Panc1 (cell line): ENCODE measurements around the gene GAS5. TPM values are rescaled to one million over a fixed set of nuclear protein-coding genes. Genes with fewer than 3 reads are reported as not detected.

ENCODE experiments used
- ATAC-seq: fragments of 200-7000 bp; cut with Tn5 transposase; 2 replicates; pipeline ENCODE4 v1.9.1; 2020; ENCODE audit warnings: mild to moderate bottlenecking, moderate library complexity
- BruUV-seq: library from RNA; stranded (reverse); fragments of 400-500 nt; replicated peaks from 2 replicates; lab custom pipeline; 2021; lab: Mats Ljungman, UMichigan
- CTCF ChIA-PET: fragments of 300-600 bp; sonication (Branson Sonifier 250); formaldehyde crosslinking; loops from one replicate; lab custom pipeline; 2022; ENCODE audit warnings: antibody characterized with exemption; lab: Charles Lee
- POLR2A ChIA-PET: fragments of 300-600 bp; sonication (Branson Sonifier 250); formaldehyde crosslinking; loops from one replicate; lab custom pipeline; 2022; ENCODE audit warnings: antibody characterized with exemption; lab: Charles Lee
- DNase-seq: peaks from one replicate; pipeline ENCODE4 v3.0.0-alpha.2; 2010; ENCODE audit warnings: low read depth, low spot score
- H3K27ac ChIP-seq: 2 replicates; pipeline ENCODE4 v1.5.1; 2011; ENCODE audit warnings: mild to moderate bottlenecking, low read length, inconsistent platforms
- H3K27me3 ChIP-seq: fragments of 200-500 bp; sonication (Bioruptor generic); 2 replicates; pipeline ENCODE4 v1.6.0; 2014; ENCODE audit warnings: low read length, inconsistent platforms; ENCODE audit not compliant: control insufficient read depth, insufficient read depth
- H3K36me3 ChIP-seq: fragments of 200-500 bp; sonication (Bioruptor generic); 2 replicates; pipeline ENCODE4 v1.5.1; 2014; ENCODE audit warnings: inconsistent platforms, mild to moderate bottlenecking, low read length, moderate library complexity; ENCODE audit not compliant: control insufficient read depth, insufficient read depth
- H3K4me1 ChIP-seq: 2 replicates; pipeline ENCODE4 v1.5.1; 2011; ENCODE audit warnings: inconsistent platforms, mild to moderate bottlenecking, low read length, moderate library complexity; ENCODE audit not compliant: control insufficient read depth, insufficient read depth
- H3K4me3 ChIP-seq, 2 experiments: 2 replicates each; pipeline ENCODE4 v1.5.1; 2011 to 2012; ENCODE audit warnings: low read depth in 2 of 2, low read length in 2 of 2, mild to moderate bottlenecking in 2 of 2, inconsistent platforms in 1 of 2, moderate library complexity in 1 of 2
- H3K9me3 ChIP-seq: fragments of 200-500 bp; sonication (Bioruptor generic); 2 replicates; pipeline ENCODE4 v1.5.1; 2014; ENCODE audit warnings: low read depth, mild to moderate bottlenecking, inconsistent platforms, low read length, moderate library complexity; ENCODE audit not compliant: control insufficient read depth, insufficient read depth
- CTCF ChIP-seq: fragments of 450-650 bp; IDR thresholded peaks from 2 replicates; pipeline ENCODE4 v1.5.1; 2017; ENCODE audit warnings: mild to moderate bottlenecking
- POLR2AphosphoS5 ChIP-seq: IDR thresholded peaks from 2 replicates; pipeline ENCODE4 v1.6.1; 2012; ENCODE audit warnings: mild to moderate bottlenecking, low read depth, low read length, moderate library complexity
- REST ChIP-seq, 2 experiments: IDR thresholded peaks; 2 replicates each; pipeline ENCODE4 v1.6.1; 2011 to 2012; ENCODE audit warnings: low read depth in 2 of 2, control low read depth in 1 of 2, low read length in 1 of 2, mild to moderate bottlenecking in 1 of 2, moderate library complexity in 1 of 2; ENCODE audit not compliant: insufficient read depth in 1 of 2
- SIN3A ChIP-seq: IDR thresholded peaks from 2 replicates; pipeline ENCODE4 v1.6.1; 2012; ENCODE audit warnings: low read depth, mild to moderate bottlenecking, low read length, moderate library complexity, borderline replicate concordance; ENCODE audit not compliant: insufficient read depth
- TCF7L2 ChIP-seq: IDR thresholded peaks from 2 replicates; pipeline ENCODE4 v1.6.1; 2011; ENCODE audit warnings: mild to moderate bottlenecking, low read depth, low read length, inconsistent platforms
- in situ Hi-C: cut with HindIII; loops from 2 replicates; pipeline ENCODE4 v1.10.0; 2016; ENCODE audit warnings: low sequenced_read_pairs, low pct_unique_long_range_greater_than_20kb
- intact Hi-C: fragments of 100-400 bp; cut with micrococcal nuclease; formaldehyde crosslinking; loops from one replicate; pipeline ENCODE4 v1.10.0; 2022; ENCODE audit not compliant: unreplicated experiment
- total RNA-seq: library from RNA; stranded (reverse); gene quantifications from one replicate; pipeline ENCODE4 v1.2.1, GENCODE V29; 2021; ENCODE audit not compliant: unreplicated experiment

Gene GAS5
- total RNA-seq, 1 experiment from 2014 or later: 236 TPM

DNA sequence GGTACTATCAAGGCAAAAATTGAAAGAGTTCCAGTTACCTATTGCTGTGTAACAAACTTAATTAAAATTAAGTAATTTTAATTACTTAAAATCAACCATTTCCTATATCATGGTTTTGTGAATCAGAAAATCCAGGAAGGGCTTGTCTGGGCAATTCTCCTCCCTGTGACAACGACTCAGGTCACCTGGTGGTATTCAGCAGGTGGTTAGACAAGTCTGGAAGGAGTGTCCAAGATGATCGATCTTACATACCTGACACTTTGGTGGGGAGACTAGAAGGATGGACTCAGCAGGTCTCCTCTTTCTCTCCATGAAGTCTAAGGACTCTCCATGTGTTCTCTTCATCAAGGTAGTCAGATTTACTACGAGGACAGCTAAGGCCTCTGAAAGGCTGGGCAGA is 26.4 kb upstream of the GAS5 start:
- no peak overlapping the region for H3K4me3 ChIP-seq
- no peaks in the 10 kb centered on the region for H3K4me1 ChIP-seq
- no TSS peak for BruUV-seq
- H3K27ac ChIP-seq: no peak overlapping the region
- ATAC-seq: no peak
- in situ Hi-C loops (no loop called here), intact Hi-C loops (no loop called here)
- DNase-seq: no peak
- no peaks in the 10 kb centered on the region for H3K27me3 ChIP-seq
- POLR2A ChIA-PET: no interaction called here
- H3K36me3 ChIP-seq: no peaks in the 10 kb centered on the region
- no peaks in the 10 kb centered on the region for H3K9me3 ChIP-seq
- TF ChIP-seq REST (IDR thresholded peaks at IDR 0.05; ENCODE audit: insufficient read depth in 1 of 2, low read depth in 2 of 2, low read length in 1 of 2): no peak
- TF ChIP-seq TCF7L2: no peak
- TF ChIP-seq POLR2AphosphoS5: no peak
- no peak for TF ChIP-seq SIN3A
- no peak for TF ChIP-seq CTCF
- CTCF ChIA-PET: no interaction called here

DNA sequence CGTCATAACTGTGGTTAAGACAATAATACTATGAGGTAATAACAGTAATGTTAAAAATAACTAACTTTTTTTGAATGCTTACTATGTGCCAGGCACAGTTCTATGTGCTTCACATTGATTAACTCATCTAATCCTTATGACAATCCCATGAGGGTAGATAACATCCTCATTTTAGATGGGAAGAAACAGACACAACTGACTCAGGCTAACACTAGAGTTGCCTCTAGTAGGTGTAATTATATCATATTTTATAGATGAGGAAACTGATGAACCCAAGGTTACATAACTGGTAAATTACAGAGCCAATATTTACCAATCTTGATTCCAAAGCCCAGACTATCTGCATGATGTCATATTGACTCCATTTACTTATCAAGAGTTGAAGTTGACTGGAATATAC is 25.8 kb upstream of the GAS5 start:
- intact Hi-C loops: no loop called here
- no peaks in the 10 kb centered on the region for H3K36me3 ChIP-seq
- no peak overlapping the region for H3K4me3 ChIP-seq
- ChIA-PET CTCF (no interaction called here), POLR2A (no interaction called here)
- H3K27ac ChIP-seq: no peak overlapping the region
- DNase-seq (no peak), ATAC-seq (no peak)
- no TSS peak for BruUV-seq
- TF ChIP-seq REST (IDR thresholded peaks at IDR 0.05; ENCODE audit: insufficient read depth in 1 of 2, low read depth in 2 of 2, low read length in 1 of 2) (no peak), SIN3A (no peak), CTCF (no peak), TCF7L2 (no peak), POLR2AphosphoS5 (no peak)
- H3K9me3 ChIP-seq: no peaks in the 10 kb centered on the region
- no peaks in the 10 kb centered on the region for H3K4me1 ChIP-seq
- H3K27me3 ChIP-seq: no peaks in the 10 kb centered on the region
- in situ Hi-C loops: no loop called here
